ENCODE measurements around the gene HIKESHI.
A peak's percentile ranks its signal among the peaks of the same experiment; 100 is the strongest.

HIKESHI gene

DNA sequence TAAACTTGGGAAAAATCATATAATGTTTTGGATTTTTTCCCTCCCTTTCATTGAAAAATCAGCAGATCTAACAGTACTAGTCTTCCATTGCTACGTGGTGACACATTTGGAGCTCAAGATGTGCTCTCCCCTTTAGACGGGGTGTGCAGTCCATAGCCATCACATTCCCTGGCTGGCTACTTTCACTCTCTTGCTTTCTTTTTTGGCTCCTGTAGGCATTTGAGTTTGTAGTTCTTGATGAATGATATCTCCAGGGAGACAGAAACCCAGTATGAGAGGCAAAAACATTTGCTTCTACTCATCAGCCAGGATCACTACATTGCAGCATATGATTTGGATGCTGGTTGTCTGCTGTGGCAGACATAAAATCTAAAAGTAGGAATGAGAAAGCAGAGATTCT lies 84.7 kb downstream of the HIKESHI start:
- TF ChIP-seq, protein P1, sequence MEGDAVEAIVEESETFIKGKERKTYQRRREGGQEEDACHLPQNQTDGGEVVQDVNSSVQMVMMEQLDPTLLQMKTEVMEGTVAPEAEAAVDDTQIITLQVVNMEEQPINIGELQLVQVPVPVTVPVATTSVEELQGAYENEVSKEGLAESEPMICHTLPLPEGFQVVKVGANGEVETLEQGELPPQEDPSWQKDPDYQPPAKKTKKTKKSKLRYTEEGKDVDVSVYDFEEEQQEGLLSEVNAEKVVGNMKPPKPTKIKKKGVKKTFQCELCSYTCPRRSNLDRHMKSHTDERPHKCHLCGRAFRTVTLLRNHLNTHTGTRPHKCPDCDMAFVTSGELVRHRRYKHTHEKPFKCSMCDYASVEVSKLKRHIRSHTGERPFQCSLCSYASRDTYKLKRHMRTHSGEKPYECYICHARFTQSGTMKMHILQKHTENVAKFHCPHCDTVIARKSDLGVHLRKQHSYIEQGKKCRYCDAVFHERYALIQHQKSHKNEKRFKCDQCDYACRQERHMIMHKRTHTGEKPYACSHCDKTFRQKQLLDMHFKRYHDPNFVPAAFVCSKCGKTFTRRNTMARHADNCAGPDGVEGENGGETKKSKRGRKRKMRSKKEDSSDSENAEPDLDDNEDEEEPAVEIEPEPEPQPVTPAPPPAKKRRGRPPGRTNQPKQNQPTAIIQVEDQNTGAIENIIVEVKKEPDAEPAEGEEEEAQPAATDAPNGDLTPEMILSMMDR (conservative IDR thresholded peaks at IDR 0.05; ENCODE audit: low read depth, low read length) = no peak
- no peak for DNase-seq (ENCODE audit: low read depth)
- H3K4me3 ChIP-seq (ENCODE audit: low read depth, low read length) = no peak overlapping the region

GRCh38 chr11:86388198-86388597 lies 86.2 kb downstream of the HIKESHI start:
- TF ChIP-seq, protein P1 (conservative IDR thresholded peaks at IDR 0.05; ENCODE audit: low read depth, low read length) = no peak
- no peak overlapping the region for H3K4me3 ChIP-seq (ENCODE audit: low read depth, low read length)
- DNase-seq (ENCODE audit: low read depth) = no peak

GRCh38 chr11:86390487-86390886 lies 88.4 kb downstream of the HIKESHI start:
- H3K4me3 ChIP-seq (ENCODE audit: low read depth, low read length) = no peak overlapping the region
- DNase-seq (ENCODE audit: low read depth) = no peak
- TF ChIP-seq, protein P1 (conservative IDR thresholded peaks at IDR 0.05; ENCODE audit: low read depth, low read length) = no peak

- TF ChIP-seq, protein P1 (conservative IDR thresholded peaks at IDR 0.05; ENCODE audit: low read depth, low read length) = no peak
- H3K4me3 ChIP-seq (ENCODE audit: low read depth, low read length) = no peak overlapping the region
- peak; percentile 75 for DNase-seq (ENCODE audit: low read depth)
These were observed 93.1 kb downstream of the HIKESHI start for GRCh38 chr11:86395061-86395551.
